ENCODE data around the gene ACYP1.

The ACYP1 gene

GRCh38 chr14:75053396-75054291 lies 10.2 kb downstream of the ACYP1 start:
- peaks cover 17% of the 10 kb centered on the region for H3K36me3 ChIP-seq (ENCODE audit: insufficient read depth, low read length)
- no peaks in the 10 kb centered on the region for H3K27me3 ChIP-seq (ENCODE audit: insufficient read depth, low read length)
- H3K27ac ChIP-seq (ENCODE audit: low read depth, low read length), result peak overlapping the region; percentile 58
- H3K79me2 ChIP-seq (ENCODE audit: control insufficient read depth, insufficient read depth, low read length, unreplicated experiment), result peaks cover 22% of the 10 kb centered on the region
- H3K4me3 ChIP-seq (ENCODE audit: low read depth, low read length), result no peak overlapping the region
- peaks cover 36% of the 10 kb centered on the region for H3K4me1 ChIP-seq (ENCODE audit: control insufficient read depth, insufficient read depth, low read length, unreplicated experiment)
- H2AFZ ChIP-seq (ENCODE audit: low read length, unreplicated experiment), result no peak overlapping the region

DNA sequence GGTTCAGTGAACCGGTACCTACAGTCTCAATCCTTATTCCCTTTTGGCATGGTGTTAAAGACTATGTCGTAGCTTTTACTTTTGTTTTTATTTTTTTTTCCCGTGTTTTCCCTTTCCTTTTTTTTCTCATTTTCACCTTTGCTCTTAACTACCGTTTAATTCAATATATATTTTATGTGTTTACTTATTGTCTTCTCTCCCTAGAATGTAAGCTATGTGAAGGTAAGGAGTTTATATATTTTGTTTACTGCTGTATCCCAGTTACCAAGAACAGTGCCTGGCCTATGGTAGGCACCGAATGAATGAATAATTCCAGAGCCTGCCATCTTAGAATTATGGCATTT lies 12.3 kb downstream of the ACYP1 start:
- peaks cover 39% of the 10 kb centered on the region for H3K79me2 ChIP-seq (ENCODE audit: control insufficient read depth, insufficient read depth, low read length, unreplicated experiment)
- no peaks in the 10 kb centered on the region for H3K27me3 ChIP-seq (ENCODE audit: insufficient read depth, low read length)
- peak overlapping the region; percentile 82; the same call in 1 of the 2 replicates for H3K27ac ChIP-seq (ENCODE audit: low read depth, low read length)
- H3K36me3 ChIP-seq (ENCODE audit: insufficient read depth, low read length), result peaks cover 25% of the 10 kb centered on the region
- peaks cover 47% of the 10 kb centered on the region for H3K4me1 ChIP-seq (ENCODE audit: control insufficient read depth, insufficient read depth, low read length, unreplicated experiment)
- H3K4me3 ChIP-seq (ENCODE audit: low read depth, low read length), result peak overlapping the region; percentile 84
- H2AFZ ChIP-seq (ENCODE audit: low read length, unreplicated experiment), result peak overlapping the region; percentile 92

DNA sequence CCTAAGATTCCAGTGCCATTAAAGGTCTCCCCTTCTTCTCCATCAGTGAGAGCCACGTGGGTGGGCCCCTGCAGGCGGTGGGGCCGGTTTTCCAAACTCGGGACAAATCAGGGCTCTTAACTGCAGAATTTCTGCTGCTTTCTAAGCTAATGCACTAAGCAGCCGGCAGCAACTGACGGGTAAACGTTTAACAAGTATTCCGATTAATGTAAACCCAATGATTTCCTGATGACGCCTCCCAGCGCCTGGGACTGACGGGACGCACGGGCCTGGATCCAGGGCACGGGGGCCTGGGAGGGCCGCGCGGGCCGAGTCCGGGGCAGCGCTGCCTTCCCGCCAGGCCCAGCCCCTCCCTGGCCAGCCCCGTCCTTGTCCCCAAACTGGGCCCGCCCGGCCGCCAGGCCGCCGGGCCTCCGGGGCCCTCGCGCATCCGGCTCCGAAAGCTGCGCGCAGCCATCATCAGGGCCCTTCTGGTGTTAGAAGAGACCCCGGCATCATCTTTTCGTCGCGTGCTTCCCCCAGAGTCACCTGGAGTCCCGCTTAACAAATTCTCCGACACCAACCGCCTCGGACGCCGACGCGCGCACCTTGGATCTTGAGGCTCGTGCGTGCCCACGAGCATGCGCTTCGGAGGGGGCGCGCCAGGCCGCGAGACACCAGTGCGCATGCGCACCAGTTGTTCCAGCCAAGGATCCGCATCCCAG lies 12.8 kb downstream of the ACYP1 start, which contains the start of gene MLH3:
Gene MLH3 (minus strand): TSS at position 616 of the 704 bp plus-strand sequence. CDS start 1,812 bp downstream, outside the sequence.
- Histone ChIP-seq H2AFZ (ENCODE audit: low read length, unreplicated experiment) (peak within 1 kb of the TSS; percentile 92), H3K4me1 (ENCODE audit: control insufficient read depth, insufficient read depth, low read length, unreplicated experiment) (peaks cover 51% of the 10 kb centered on the region), H3K4me3 (ENCODE audit: low read depth, low read length) (peak within 1 kb of the TSS; percentile 84), H3K79me2 (ENCODE audit: control insufficient read depth, insufficient read depth, low read length, unreplicated experiment) (peaks cover 42% of the 10 kb centered on the region), H3K27me3 (ENCODE audit: insufficient read depth, low read length) (no peaks in the 10 kb centered on the region), H3K36me3 (ENCODE audit: insufficient read depth, low read length) (peaks cover 22% of the 10 kb centered on the region), H3K27ac (ENCODE audit: low read depth, low read length) (peak within 1 kb of the TSS; percentile 82)

DNA sequence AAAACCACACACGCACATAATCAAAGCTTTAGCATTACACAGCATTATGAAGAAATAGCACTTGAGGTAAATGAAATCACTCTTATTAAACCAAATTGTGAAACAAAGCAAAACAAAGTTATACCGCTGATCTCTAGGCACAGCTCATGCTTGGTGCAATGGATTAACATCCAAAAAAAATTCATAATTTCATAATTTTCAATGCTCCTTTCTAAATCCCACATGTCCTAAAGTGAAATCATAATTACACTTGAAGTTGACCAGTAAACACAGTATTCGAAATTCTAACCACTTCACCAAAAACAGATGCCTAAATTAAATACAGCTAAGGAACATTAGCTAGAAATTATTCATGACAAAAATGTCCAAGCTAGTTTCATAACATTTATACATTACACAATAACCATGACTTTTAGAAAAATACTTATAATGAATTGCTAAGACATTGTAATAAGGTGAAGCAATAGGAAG lies 14.1 kb downstream of the ACYP1 start:
- no peak overlapping the region for H2AFZ ChIP-seq (ENCODE audit: low read length, unreplicated experiment)
- H3K36me3 ChIP-seq (ENCODE audit: insufficient read depth, low read length), result peaks cover 22% of the 10 kb centered on the region
- peaks cover 50% of the 10 kb centered on the region for H3K4me1 ChIP-seq (ENCODE audit: control insufficient read depth, insufficient read depth, low read length, unreplicated experiment)
- H3K27ac ChIP-seq (ENCODE audit: low read depth, low read length), result peak overlapping the region; percentile 82
- H3K27me3 ChIP-seq (ENCODE audit: insufficient read depth, low read length), result no peaks in the 10 kb centered on the region
- H3K79me2 ChIP-seq (ENCODE audit: control insufficient read depth, insufficient read depth, low read length, unreplicated experiment), result peaks cover 49% of the 10 kb centered on the region
- peak overlapping the region; percentile 84 for H3K4me3 ChIP-seq (ENCODE audit: low read depth, low read length)

- Histone ChIP-seq H3K27me3 (ENCODE audit: insufficient read depth, low read length) (no peaks in the 10 kb centered on the region), H3K4me1 (ENCODE audit: control insufficient read depth, insufficient read depth, low read length, unreplicated experiment) (peaks cover 52% of the 10 kb centered on the region), H3K27ac (ENCODE audit: low read depth, low read length) (peak overlapping the region; percentile 82), H3K4me3 (ENCODE audit: low read depth, low read length) (peak overlapping the region; percentile 84), H2AFZ (ENCODE audit: low read length, unreplicated experiment) (no peak overlapping the region), H3K36me3 (ENCODE audit: insufficient read depth, low read length) (peaks cover 22% of the 10 kb centered on the region), H3K79me2 (ENCODE audit: control insufficient read depth, insufficient read depth, low read length, unreplicated experiment) (peaks cover 54% of the 10 kb centered on the region)
Measured at GRCh38 chr14:75049136-75049535, 14.7 kb downstream of the ACYP1 start.

GRCh38 chr14:75048101-75048500 lies 15.7 kb downstream of the ACYP1 start:
- H3K79me2 ChIP-seq (ENCODE audit: control insufficient read depth, insufficient read depth, low read length, unreplicated experiment), result peaks cover 65% of the 10 kb centered on the region
- no peak overlapping the region for H3K27ac ChIP-seq (ENCODE audit: low read depth, low read length)
- H3K36me3 ChIP-seq (ENCODE audit: insufficient read depth, low read length), result peaks cover 24% of the 10 kb centered on the region
- peaks cover 50% of the 10 kb centered on the region for H3K4me1 ChIP-seq (ENCODE audit: control insufficient read depth, insufficient read depth, low read length, unreplicated experiment)
- H2AFZ ChIP-seq (ENCODE audit: low read length, unreplicated experiment), result no peak overlapping the region
- no peak overlapping the region for H3K4me3 ChIP-seq (ENCODE audit: low read depth, low read length)
- H3K27me3 ChIP-seq (ENCODE audit: insufficient read depth, low read length), result no peaks in the 10 kb centered on the region

GRCh38 chr14:75047506-75047905 lies 16.3 kb downstream of the ACYP1 start:
- Histone ChIP-seq H3K4me1 (ENCODE audit: control insufficient read depth, insufficient read depth, low read length, unreplicated experiment) (peaks cover 51% of the 10 kb centered on the region), H3K36me3 (ENCODE audit: insufficient read depth, low read length) (peaks cover 24% of the 10 kb centered on the region), H3K4me3 (ENCODE audit: low read depth, low read length) (no peak overlapping the region), H3K79me2 (ENCODE audit: control insufficient read depth, insufficient read depth, low read length, unreplicated experiment) (peaks cover 67% of the 10 kb centered on the region), H3K27ac (ENCODE audit: low read depth, low read length) (no peak overlapping the region), H3K27me3 (ENCODE audit: insufficient read depth, low read length) (no peaks in the 10 kb centered on the region), H2AFZ (ENCODE audit: low read length, unreplicated experiment) (no peak overlapping the region)

DNA sequence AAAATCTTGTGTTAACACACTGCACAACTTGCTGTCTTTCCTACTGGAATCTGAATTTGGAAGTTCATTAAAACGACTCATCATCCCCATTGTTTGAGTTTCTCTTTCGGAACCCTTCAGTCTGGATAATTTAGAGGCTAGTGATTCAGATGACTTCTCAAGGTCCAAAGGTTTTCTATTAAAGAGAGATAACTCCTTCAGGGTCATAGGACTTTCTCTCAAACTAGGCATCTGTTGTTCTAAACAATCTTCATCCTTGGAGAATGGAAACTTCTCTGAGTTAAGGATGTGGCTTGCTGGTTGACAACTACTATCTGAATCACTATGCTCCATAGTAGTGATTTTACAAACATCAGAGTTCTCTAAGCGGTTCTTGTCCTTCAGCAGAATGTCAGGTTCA lies 16.9 kb downstream of the ACYP1 start:
- H3K4me1 ChIP-seq (ENCODE audit: control insufficient read depth, insufficient read depth, low read length, unreplicated experiment), result peaks cover 57% of the 10 kb centered on the region
- H3K27ac ChIP-seq (ENCODE audit: low read depth, low read length), result peak overlapping the region; percentile 0; the same call in 1 of the 2 replicates
- H3K4me3 ChIP-seq (ENCODE audit: low read depth, low read length), result no peak overlapping the region
- no peak overlapping the region for H2AFZ ChIP-seq (ENCODE audit: low read length, unreplicated experiment)
- peaks cover 25% of the 10 kb centered on the region for H3K36me3 ChIP-seq (ENCODE audit: insufficient read depth, low read length)
- no peaks in the 10 kb centered on the region for H3K27me3 ChIP-seq (ENCODE audit: insufficient read depth, low read length)
- H3K79me2 ChIP-seq (ENCODE audit: control insufficient read depth, insufficient read depth, low read length, unreplicated experiment), result peaks cover 67% of the 10 kb centered on the region

GRCh38 chr14:75046275-75046674 lies 17.5 kb downstream of the ACYP1 start:
- H3K36me3 ChIP-seq (ENCODE audit: insufficient read depth, low read length), result peaks cover 27% of the 10 kb centered on the region
- peak overlapping the region; percentile 0; the same call in 1 of the 2 replicates for H3K27ac ChIP-seq (ENCODE audit: low read depth, low read length)
- peaks cover 67% of the 10 kb centered on the region for H3K79me2 ChIP-seq (ENCODE audit: control insufficient read depth, insufficient read depth, low read length, unreplicated experiment)
- no peak overlapping the region for H3K4me3 ChIP-seq (ENCODE audit: low read depth, low read length)
- H3K27me3 ChIP-seq (ENCODE audit: insufficient read depth, low read length), result no peaks in the 10 kb centered on the region
- peaks cover 63% of the 10 kb centered on the region for H3K4me1 ChIP-seq (ENCODE audit: control insufficient read depth, insufficient read depth, low read length, unreplicated experiment)
- no peak overlapping the region for H2AFZ ChIP-seq (ENCODE audit: low read length, unreplicated experiment)

DNA sequence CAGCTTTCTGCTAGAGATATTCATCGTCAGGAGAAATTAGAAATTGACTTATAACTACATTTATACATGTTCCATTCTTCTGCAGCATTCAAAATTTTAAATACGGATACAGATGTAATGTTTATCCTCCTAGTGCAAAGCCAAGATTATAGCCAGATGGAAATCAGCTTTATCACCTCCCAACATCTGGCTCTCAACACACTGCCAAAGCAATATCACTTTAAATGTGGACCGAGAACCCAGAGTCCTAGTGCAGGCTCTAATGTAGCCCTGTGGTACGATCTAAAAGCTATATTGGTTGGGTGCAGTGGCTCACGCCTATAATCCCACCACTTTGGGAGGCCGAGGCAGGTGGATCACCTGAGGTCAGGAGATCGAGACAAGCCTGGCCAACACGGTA lies 19.1 kb downstream of the ACYP1 start:
- peak overlapping the region; percentile 13; the same call in 1 of the 2 replicates for H3K4me3 ChIP-seq (ENCODE audit: low read depth, low read length)
- peaks cover 59% of the 10 kb centered on the region for H3K4me1 ChIP-seq (ENCODE audit: control insufficient read depth, insufficient read depth, low read length, unreplicated experiment)
- peaks cover 62% of the 10 kb centered on the region for H3K79me2 ChIP-seq (ENCODE audit: control insufficient read depth, insufficient read depth, low read length, unreplicated experiment)
- H3K27ac ChIP-seq (ENCODE audit: low read depth, low read length), result peak overlapping the region; percentile 11; the same call in 1 of the 2 replicates
- no peak overlapping the region for H2AFZ ChIP-seq (ENCODE audit: low read length, unreplicated experiment)
- H3K36me3 ChIP-seq (ENCODE audit: insufficient read depth, low read length), result peaks cover 30% of the 10 kb centered on the region
- H3K27me3 ChIP-seq (ENCODE audit: insufficient read depth, low read length), result no peaks in the 10 kb centered on the region
